ENCODE measurements around the gene TINCR. TPM values are rescaled to one million over a fixed set of nuclear protein-coding genes. Genes with fewer than 3 reads are reported as not detected.

Gene TINCR
- total RNA-seq, 1 experiment from 2014 or later, result 0.17 TPM

DNA sequence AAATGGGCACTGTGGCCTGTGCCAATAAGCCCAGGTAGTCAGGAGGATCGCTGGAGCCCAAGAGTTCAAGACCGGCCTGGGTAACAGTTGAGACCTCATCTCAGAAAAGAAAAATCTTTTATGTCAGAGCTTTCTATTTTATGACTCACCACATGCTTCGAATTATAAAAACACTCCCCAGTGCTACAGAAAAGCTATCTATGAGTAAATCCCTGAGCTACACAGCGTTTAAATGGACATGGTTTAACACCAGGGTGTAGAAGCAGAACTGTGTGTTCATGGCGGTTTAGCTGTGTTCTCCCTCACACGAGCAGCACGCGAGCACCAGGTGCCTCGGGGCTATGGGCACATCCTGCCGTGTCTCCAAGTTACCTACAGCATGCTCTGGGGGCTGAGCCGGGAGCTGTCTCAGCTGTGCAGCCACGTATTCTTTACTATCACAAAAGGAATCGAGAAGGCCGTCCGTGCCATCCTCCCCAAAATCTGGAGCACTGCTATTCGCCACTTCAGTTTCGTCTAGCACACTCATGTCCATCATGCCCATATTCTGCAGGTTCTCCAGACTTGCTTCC, 48.1 kb upstream of the TINCR start:
- Histone ChIP-seq H3K18ac (ENCODE audit: insufficient read length, low read depth, low read length) (no peak overlapping the region), H3K23me2 (ENCODE audit: insufficient read length, low read depth, low read length, poor library complexity, severe bottlenecking) (no peaks in the 10 kb centered on the region), H3K23ac (ENCODE audit: insufficient read length, low read depth, low read length) (no peak overlapping the region), H4K20me1 (ENCODE audit: control insufficient read depth, insufficient read depth, insufficient read length) (no peaks in the 10 kb centered on the region), H4K8ac (replicated peaks; ENCODE audit: insufficient read length, low read depth, low read length) (no peak overlapping the region), H2BK5ac (ENCODE audit: insufficient read length, low read length) (no peak overlapping the region), H3K27me3 (ENCODE audit: insufficient read depth, low read length) (no peaks in the 10 kb centered on the region), H4K5ac (ENCODE audit: insufficient read length, low read depth, low read length) (no peak overlapping the region), H2BK12ac (ENCODE audit: insufficient read length, low read depth, low read length) (no peak overlapping the region), H3K4me1 (ENCODE audit: insufficient read depth, low read length) (no peaks in the 10 kb centered on the region), H2BK15ac (ENCODE audit: low read depth, low read length) (no peak overlapping the region), H3K9me3 (ENCODE audit: control insufficient read depth, low read depth, low read length) (no peaks in the 10 kb centered on the region), H3K79me2 (ENCODE audit: insufficient read depth, low read length) (peaks cover 11% of the 10 kb centered on the region; the same call in 1 of the 2 replicates), H3K27ac (ENCODE audit: insufficient read length, low read depth, low read length) (no peak overlapping the region), H3K4ac (ENCODE audit: low read depth, low read length) (no peak overlapping the region), H4K91ac (ENCODE audit: insufficient read length, low read depth, low read length) (no peak overlapping the region), H2BK120ac (ENCODE audit: low read depth, low read length, poor library complexity, severe bottlenecking) (no peak overlapping the region), H2AK5ac (ENCODE audit: insufficient read length, low read length) (no peak overlapping the region), H3K14ac (ENCODE audit: insufficient read depth, low read length) (no peak overlapping the region), H3K9ac (ENCODE audit: extremely low read depth, insufficient read length, low read length) (no peak overlapping the region), H2AFZ (ENCODE audit: low read length) (no peak overlapping the region), H2BK20ac (ENCODE audit: low read depth, low read length, poor library complexity, severe bottlenecking) (no peak overlapping the region), H3T11ph (ENCODE audit: low read length) (no peak overlapping the region), H3K56ac (ENCODE audit: insufficient read length, low read depth, low read length) (no peak overlapping the region), H3K4me2 (ENCODE audit: insufficient read depth, insufficient read length, low read length) (no peak overlapping the region), H3K79me1 (ENCODE audit: insufficient read depth, low read depth, low read length, poor library complexity, severe bottlenecking) (peaks cover 7% of the 10 kb centered on the region)
- TF ChIP-seq, protein P1, sequence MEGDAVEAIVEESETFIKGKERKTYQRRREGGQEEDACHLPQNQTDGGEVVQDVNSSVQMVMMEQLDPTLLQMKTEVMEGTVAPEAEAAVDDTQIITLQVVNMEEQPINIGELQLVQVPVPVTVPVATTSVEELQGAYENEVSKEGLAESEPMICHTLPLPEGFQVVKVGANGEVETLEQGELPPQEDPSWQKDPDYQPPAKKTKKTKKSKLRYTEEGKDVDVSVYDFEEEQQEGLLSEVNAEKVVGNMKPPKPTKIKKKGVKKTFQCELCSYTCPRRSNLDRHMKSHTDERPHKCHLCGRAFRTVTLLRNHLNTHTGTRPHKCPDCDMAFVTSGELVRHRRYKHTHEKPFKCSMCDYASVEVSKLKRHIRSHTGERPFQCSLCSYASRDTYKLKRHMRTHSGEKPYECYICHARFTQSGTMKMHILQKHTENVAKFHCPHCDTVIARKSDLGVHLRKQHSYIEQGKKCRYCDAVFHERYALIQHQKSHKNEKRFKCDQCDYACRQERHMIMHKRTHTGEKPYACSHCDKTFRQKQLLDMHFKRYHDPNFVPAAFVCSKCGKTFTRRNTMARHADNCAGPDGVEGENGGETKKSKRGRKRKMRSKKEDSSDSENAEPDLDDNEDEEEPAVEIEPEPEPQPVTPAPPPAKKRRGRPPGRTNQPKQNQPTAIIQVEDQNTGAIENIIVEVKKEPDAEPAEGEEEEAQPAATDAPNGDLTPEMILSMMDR (conservative IDR thresholded peaks at IDR 0.05), result no peak
- peaks cover 0 to under 1% of the 10 kb centered on the region in 2 experiments; a peak in 2 of 4 replicates for H3K4me1 Mint-ChIP-seq
- no CpG with 5 or more reads among the region's 17 CpGs for WGBS (ENCODE audit: extremely low coverage, insufficient read length, low lambda C conversion rate)
- H3K27me3 Mint-ChIP-seq (ENCODE audit: low read depth), result no peaks in the 10 kb centered on the region
- DNase-seq, result no peak
- no peaks in the 10 kb centered on the region for H3K9me3 Mint-ChIP-seq
- no peak overlapping the region for H3K4me3 Mint-ChIP-seq
- H3K27ac Mint-ChIP-seq, result 0 out of 7 replicates have a peak overlapping the region, but pooled peaks of 2 of the 3 experiments have one; percentile 23 to 34
- H3K36me3 Mint-ChIP-seq (ENCODE audit: insufficient read depth in 1 of 3, low read depth in 3 of 3), result peaks cover 56 to 90% (median 81%) of the 10 kb centered on the region in 3 experiments; a peak in 6 of 7 replicates
